MCF 10A (cell line): ENCODE measurements around the gene MXD3. TPM values are rescaled to one million over a fixed set of nuclear protein-coding genes. Genes with fewer than 3 reads are reported as not detected.

Experiments
- BruUV-seq: library from RNA; stranded (reverse); fragments of 400-500 nt; replicated peaks from 2 replicates; lab custom pipeline; 2021; lab: Mats Ljungman, UMichigan
- CTCF ChIA-PET: fragments of 300-600 bp; sonication (Branson Sonifier 250); formaldehyde crosslinking; extraction: SDS; loops from one replicate; lab custom pipeline; 2021; ENCODE audit warnings: antibody characterized with exemption, inconsistent platforms; lab: Yijun Ruan, JAX
- POLR2A ChIA-PET: fragments of 300-600, 350-650 bp; sonication (Branson Sonifier 250); formaldehyde crosslinking; extraction: SDS; loops from one replicate; lab custom pipeline; 2020; ENCODE audit warnings: antibody characterized with exemption, inconsistent platforms; lab: Yijun Ruan, JAX
- DNase-seq: peaks from one replicate; pipeline ENCODE4 v3.0.0-alpha.2; 2018; ENCODE audit not compliant: unreplicated experiment
- H3K27ac Mint-ChIP-seq: one replicate; pipeline ENCODE4 v1.8.0; 2022; ENCODE audit warnings: mild to moderate bottlenecking, low read depth, mixed read lengths; ENCODE audit not compliant: unreplicated experiment
- H3K27me3 Mint-ChIP-seq: one replicate; pipeline ENCODE4 v1.8.0; 2022; ENCODE audit warnings: mixed read lengths; ENCODE audit not compliant: insufficient read depth, unreplicated experiment
- H3K36me3 Mint-ChIP-seq: one replicate; pipeline ENCODE4 v1.8.0; 2022; ENCODE audit warnings: mild to moderate bottlenecking, moderate library complexity, mixed read lengths; ENCODE audit not compliant: insufficient read depth, unreplicated experiment
- H3K4me1 Mint-ChIP-seq: one replicate; pipeline ENCODE4 v1.8.0; 2022; ENCODE audit warnings: mixed read lengths; ENCODE audit not compliant: insufficient read depth, unreplicated experiment
- H3K4me3 Mint-ChIP-seq: one replicate; pipeline ENCODE4 v1.8.0; 2022; ENCODE audit warnings: mild to moderate bottlenecking, moderate library complexity, mixed read lengths; ENCODE audit not compliant: unreplicated experiment
- H3K9me3 Mint-ChIP-seq: one replicate; pipeline ENCODE4 v1.8.0; 2022; ENCODE audit warnings: mixed read lengths; ENCODE audit not compliant: unreplicated experiment
- CTCF ChIP-seq: fragments of 200-600 bp; IDR thresholded peaks from one replicate; pipeline ENCODE4 v1.8.0; 2022; ENCODE audit warnings: antibody characterized with exemption, mild to moderate bottlenecking; ENCODE audit not compliant: unreplicated experiment
- intact Hi-C: fragments of 100-400 bp; cut with micrococcal nuclease; formaldehyde crosslinking; loops from 2 replicates; pipeline ENCODE4 v1.14.1; 2022
- total RNA-seq: library from RNA; stranded (reverse); gene quantifications from 2 replicates; pipeline ENCODE4 v1.2.3, GENCODE V29; 2022

Gene MXD3
- total RNA-seq, 1 experiment from 2014 or later = 13.2 TPM

- Mint-ChIP-seq H3K36me3 (peaks cover 74% of the 10 kb centered on the region), H3K27ac (no peak overlapping the region), H3K4me1 (peaks cover 16% of the 10 kb centered on the region), H3K9me3 (no peaks in the 10 kb centered on the region), H3K4me3 (no peak overlapping the region), H3K27me3 (no peaks in the 10 kb centered on the region)
- ChIA-PET CTCF (interaction anchor here (0.5 to 5.4 kb wide), 7 partner anchors 14 to 73 kb away, joined by 3 to 59 read pairs (median 5); no protein-coding TSS in a partner anchor), POLR2A (interaction anchor here (1.4 kb wide), 1 partner anchor 21 kb away, joined by 5 read pairs; the partner anchor contains the start of gene LMAN2)
- no peak for TF ChIP-seq CTCF
- DNase-seq = no peak
- TSS peak; percentile 87 for BruUV-seq
- intact Hi-C loops = no loop called here
Observed at GRCh38 chr5:177330991-177331842, 19.5 kb upstream of the MXD3 start.

DNA sequence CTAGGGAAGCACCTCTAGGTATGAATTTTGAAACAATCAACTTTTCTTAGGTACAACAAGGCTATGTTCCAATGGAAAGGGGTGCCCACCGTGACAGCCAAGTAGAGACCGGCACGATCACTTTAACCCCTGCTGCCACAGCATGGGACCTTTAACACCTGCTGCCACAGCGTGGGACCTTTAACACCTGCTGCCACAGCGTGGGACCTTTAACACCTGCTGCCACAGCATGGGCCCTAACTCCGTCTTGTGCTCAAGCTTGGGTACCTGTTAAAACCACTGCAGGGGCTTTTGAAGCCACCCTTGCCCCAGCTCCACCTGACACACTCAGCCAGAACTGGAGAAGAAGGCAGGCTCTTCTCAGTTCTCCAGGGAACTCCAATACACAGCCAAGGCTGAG lies 18.2 kb upstream of the MXD3 start:
- POLR2A ChIA-PET = interaction anchor here (0.6 to 1.4 kb wide), 4 partner anchors 10 to 201 kb away, joined by 3 to 5 read pairs (median 3); partner anchors contain the start of gene LMAN2
- no peak for DNase-seq
- H3K36me3 Mint-ChIP-seq = peaks cover 60% of the 10 kb centered on the region
- CTCF ChIA-PET = interaction anchor here (5.4 kb wide), 1 partner anchor 13 kb away, joined by 59 read pairs; no protein-coding TSS in a partner anchor
- no TSS peak for BruUV-seq
- H3K9me3 Mint-ChIP-seq = no peaks in the 10 kb centered on the region
- no peak overlapping the region for H3K27ac Mint-ChIP-seq
- no peak for TF ChIP-seq CTCF
- peaks cover 20% of the 10 kb centered on the region for H3K4me1 Mint-ChIP-seq
- no peaks in the 10 kb centered on the region for H3K27me3 Mint-ChIP-seq
- H3K4me3 Mint-ChIP-seq = no peak overlapping the region
- intact Hi-C loops = no loop called here

- BruUV-seq = no TSS peak
- no peak for TF ChIP-seq CTCF
- peaks cover 50% of the 10 kb centered on the region for H3K36me3 Mint-ChIP-seq
- POLR2A ChIA-PET = interaction anchor here (0.7 to 2.8 kb wide), 2 partner anchors 20 to 23 kb away, joined by 3 to 12 read pairs; partner anchors contain the start of gene LMAN2
- H3K27me3 Mint-ChIP-seq = no peaks in the 10 kb centered on the region
- intact Hi-C loops = no loop called here
- no peak for DNase-seq
- peaks cover 20% of the 10 kb centered on the region for H3K4me1 Mint-ChIP-seq
- H3K9me3 Mint-ChIP-seq = no peaks in the 10 kb centered on the region
- H3K27ac Mint-ChIP-seq = no peak overlapping the region
- no peak overlapping the region for H3K4me3 Mint-ChIP-seq
- CTCF ChIA-PET = interaction anchor here (0.6 to 5.4 kb wide), 6 partner anchors 9 to 247 kb away, joined by 3 to 59 read pairs (median 3); no protein-coding TSS in a partner anchor
Observed at GRCh38 chr5:177328545-177329231, 17.0 kb upstream of the MXD3 start.
